NCI-H2171 (cell line): ENCODE results near the gene PLA2G5.
"Not testable (repeated sequence)": the region's sequence is repeated elsewhere in the genome, so short reads cannot be mapped to it uniquely, and the experiment has no call there.

ENCODE experiments used
- DNase-seq: peaks from one replicate; lab custom pipeline; 2025; lab: John Stamatoyannopoulos, UW

The PLA2G5 gene

DNA sequence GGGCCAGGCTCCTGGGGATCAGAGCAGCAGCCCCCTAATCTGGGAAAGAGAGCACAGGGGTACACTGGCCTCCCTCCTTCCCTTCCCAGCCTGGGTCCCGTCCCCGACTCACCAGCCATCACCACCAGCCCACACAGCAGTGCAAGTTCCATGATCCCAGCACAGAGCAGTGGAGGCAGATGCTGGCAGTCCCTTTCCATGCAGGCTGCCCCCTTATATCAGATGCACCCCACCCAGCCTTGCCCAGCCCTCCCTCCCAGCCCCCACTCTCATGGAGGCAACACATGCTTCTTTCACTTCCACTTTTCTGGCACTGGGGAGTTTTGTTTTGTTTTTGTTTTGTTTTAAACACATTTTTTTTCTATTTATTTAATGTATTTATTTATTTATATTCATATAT, 49.4 kb downstream of the PLA2G5 start, which contains the start of gene PLA2G2D:
Gene PLA2G2D, minus strand, starts transcription at position 190 of the 400 bp plus-strand sequence. Its CDS starts 38 bp downstream, at position 152.
- no peak for DNase-seq

DNA sequence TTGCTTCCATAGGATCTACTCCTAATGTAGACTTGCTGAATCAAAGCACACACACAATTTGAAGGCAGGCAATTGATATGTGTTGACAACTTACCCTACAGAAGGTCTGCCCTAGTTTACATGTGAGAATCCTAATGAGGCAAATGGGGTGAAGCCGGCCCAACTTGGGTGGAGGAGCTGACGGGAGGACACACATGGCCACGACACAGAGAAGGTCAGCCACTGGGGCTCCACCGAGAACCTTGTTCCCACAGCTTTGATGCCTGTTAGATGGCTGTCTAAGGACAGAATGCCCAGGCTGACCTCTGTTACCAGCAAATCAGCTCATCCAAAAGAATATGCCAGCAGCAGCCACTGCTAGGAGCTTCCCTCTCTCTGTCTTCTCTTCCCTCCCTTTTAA, 50.8 kb downstream of the PLA2G5 start:
- no peak for DNase-seq

DNA sequence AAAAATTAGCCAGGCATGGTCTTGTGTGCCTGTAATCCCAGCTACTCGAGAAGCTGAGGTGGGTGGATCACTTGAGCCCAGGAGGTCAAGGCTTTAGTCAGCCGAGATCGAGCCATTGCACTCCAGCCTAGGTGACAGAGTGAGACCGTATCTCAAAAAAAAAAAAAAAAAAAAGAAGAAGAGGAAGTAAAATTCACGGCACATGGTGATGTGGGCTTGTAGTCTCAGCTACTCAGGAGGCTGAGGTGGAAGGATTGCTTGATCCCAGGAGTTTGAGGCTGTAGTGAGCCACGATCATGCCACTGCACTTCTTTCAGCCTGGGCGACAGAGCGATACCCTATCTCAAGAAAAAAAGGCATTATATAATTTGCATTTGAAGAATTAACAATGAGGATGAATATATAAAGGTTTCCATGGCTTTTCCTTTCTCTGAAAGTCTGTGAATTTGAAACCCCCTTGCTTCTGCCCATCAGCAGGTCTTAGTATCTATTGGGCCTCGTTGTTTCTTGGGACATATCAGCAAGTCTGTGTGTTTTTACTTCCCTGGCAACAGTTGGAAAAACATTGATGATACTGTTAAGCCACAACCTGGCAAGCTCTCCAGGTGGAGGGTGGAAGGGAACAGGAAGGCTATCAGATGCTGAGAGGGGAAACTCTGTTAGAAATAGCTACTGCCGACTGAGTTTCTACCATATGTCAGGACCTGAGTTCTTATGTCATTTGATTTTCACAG, 53.9 kb downstream of the PLA2G5 start:
- DNase-seq: no peak

DNA sequence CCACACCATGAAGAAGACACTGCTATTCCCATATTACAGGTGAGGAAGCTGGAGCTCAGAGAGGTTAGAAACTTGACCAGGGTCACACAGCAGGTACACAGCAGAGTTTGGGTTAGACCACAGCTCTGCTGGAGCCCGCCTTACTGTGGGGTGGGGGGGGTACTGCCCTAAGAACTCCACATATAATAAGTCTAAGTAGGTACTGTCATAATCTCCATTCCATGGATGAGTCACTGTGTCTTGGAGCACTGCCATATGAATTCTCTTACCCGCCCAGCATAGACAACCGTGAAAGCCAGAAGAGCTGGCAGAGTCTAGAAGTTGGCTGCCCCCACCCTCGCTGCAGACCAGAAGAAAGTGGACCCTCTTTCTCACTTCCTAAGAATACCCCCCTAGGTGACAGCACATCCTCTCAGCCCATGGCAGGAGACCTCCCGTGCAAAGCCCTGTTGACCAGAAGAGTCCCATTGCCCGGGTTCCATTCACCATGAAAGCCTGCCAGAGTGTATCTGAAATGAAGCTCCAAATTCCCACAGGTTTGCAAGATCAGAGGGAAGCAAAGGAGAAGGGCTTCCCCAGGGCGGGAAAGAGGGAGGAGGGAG, 54.6 kb downstream of the PLA2G5 start:
- DNase-seq: no peak

DNA sequence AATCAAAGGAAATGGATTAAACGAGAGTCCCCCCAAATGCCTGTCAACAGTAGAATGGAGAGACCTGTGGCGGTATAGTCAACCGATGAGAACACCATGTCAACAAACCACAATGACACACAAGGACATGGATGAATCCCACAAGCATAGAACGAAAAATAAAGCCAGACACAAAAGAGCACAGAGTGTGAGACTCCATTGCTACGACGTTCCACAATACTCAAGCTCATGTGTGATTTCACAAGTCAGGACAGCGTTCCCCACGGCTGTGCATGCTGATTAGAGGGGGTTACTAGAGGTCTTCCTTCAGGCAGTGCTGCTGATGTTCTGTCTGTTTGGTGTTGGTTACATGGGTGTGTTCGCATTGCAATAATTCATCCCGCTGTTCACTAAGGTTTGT, 55.1 kb downstream of the PLA2G5 start:
- DNase-seq: no peak

DNA sequence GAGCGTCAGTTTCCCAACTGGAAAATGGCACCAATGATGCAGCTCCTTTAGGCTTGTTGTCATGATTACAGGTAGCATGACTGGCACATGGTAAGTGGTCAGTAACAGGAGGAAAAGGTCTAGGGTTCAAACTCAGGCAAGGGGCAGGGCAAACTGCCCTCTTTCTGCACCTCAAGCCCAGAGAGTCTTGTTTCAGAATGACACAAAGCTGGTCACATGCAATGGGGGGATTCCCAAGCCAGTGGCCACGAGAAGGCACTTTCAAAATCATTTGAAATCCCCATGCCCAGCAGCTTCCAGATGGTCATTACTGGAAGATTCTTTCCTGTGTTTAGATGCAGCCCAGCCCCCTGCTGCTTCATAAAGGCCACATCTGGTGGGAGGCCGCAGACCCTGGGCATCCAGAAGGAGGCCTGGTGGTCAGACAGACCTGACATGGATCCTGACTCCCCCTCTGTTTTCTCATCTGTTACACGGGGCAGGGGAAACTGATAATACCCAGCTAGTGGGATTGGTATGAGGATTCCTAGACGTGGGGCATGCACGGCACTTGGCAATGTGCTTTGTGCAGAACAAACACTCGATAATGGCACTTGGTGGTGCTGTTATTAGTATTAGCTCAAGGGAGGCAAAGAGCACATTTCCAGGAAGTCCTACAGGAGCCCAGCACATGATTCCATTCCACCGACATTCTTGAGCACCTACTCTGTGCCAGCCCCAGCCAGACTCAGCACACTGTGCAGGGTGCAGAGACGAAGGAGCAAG, 56.2 kb downstream of the PLA2G5 start:
- DNase-seq: no peak

DNA sequence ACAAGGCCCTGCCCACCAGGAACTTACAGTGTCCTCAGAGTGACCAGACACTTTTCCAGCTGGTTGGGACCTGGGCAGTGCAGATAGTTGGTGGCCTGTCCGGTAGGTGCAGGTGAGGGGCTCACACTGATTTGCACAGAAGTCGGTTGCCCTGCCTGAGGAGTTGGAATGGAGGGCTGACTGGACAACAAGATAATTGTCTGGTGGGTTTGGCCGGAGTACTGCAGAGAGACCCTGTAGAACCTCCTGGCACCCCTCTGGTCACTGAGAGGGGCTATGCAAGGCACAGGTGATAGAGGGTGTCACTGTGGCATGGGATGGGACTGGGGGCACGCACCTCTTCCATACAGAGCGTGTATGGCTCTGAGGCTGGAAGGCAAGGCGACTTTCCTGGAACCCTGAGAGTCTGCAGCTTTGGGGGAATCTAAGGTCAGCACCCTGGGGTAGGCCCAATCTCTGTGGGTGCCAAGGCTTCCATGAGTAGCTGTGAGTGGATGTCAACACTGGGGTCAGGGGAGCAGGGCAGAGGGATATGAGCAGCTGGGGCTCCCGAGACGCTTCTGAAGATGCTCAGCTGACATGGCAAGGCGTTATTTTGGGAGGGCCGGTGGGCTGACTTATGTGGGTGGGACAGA, 56.9 kb downstream of the PLA2G5 start:
- DNase-seq: no peak

DNA sequence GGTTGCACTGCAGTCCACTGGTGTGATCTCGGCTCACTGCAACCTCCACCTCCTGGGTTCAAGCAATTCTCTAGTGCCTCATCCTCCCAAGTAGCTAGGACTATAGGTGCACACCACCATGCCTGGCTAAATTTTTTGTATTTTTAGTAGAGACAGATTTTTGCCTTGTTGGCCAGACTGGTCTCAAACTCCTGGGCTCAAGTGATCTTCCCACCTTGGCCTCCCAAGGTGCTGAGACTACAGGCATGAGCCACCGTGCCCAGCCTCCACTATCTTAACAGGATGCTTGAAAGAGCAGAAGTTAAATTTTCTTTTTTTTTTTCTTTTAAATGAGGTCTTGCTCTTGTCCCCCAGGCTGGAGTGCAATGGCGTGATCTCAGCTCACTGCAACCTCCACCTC, 60.5 kb downstream of the PLA2G5 start:
- DNase-seq: not testable (repeated sequence)

DNA sequence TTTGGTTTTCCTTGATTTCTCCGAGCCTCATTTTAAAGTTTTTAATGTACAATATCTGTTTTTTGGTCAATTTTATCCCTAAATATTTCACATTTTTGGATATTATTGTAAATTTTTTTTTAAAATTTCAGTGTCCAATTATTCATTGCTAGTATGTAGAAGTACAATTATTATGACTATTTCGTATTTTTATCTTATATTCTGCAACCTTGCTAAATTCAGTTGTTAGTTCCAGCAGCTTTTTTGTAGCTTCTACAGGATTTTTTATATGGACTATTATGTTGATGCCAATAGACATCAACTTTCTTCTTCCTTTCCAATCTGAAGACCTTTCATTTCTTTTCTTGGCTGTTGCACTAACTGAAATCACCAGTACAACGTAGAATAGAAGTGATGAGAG, 65.0 kb downstream of the PLA2G5 start:
- no peak for DNase-seq

DNA sequence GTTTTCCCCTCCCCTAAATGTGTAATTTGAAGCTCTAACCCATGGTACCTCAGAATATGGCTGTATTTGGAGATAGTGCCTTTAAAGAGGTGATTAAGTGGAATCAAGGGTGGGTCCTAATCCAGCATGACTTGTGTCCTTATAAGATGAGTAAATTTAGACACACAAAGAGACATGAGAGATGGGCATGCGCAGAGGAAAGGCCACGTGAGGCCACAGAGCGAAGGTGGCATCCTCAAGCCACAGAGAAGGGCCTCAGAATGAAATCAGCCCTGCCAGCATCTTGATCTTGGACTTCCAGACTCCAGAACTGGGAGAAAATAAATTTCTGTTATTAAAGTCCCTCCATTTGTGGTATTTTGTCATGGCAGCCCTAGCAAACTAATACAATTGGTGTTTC, 66.3 kb downstream of the PLA2G5 start:
- DNase-seq: no peak

DNA sequence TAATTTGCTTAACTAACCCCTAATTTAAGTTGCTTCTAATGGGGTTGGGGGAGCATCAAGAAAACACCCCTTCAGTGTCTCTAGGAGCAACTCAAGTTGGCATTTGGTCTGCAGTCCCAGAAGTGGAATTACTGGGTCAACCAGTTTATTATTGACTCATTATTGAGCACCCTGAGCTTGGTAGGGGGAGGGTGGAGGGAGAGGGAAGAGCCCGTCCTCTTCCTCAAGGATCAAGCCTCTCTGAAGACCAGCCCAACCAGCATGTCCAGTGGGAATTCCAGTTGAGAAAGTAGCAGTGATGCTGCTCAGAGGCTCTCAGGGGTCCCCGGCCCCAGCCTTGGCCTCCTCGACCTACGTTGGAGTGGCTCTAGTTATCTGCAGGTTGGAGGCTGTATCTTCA, 67.1 kb downstream of the PLA2G5 start:
- DNase-seq: no peak

DNA sequence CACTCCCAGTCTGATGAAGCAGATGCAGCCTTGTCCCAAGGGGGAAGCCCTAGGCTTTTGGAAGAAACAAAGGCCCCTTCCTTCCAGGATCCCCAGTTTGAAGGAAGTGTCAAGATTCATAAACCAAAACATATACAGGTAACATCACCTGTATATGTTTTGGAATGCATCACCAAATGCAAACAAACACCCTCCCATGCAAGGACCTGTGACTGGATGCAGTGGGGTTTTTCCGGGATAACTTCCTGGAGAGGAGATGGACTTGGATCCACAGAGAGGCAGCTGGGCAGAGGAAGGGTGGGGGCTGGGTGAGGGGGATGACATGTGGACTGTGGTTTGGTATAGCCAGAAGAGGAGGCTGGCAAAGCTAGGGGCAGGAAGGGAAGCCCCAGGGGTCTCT, 67.6 kb downstream of the PLA2G5 start:
- no peak for DNase-seq

DNA sequence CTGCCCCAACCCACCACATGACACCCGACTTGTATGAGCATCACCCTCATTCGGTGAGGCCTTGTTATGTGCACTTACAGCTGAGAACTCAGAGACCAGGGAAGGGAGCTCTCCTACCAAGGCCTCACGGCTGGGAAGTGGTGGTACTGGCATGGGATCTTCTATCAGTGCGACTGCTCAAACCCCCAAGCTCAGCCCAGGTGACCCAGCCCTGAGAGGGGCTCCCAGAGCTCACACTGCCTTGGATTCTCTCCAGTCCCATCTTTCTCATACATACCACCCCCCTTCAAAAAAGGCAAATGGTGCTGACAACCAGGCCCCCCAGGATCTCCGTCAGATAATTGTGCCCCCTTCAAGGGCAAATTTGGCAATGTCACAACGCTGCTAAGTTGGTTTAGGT, 68.4 kb downstream of the PLA2G5 start:
- DNase-seq: no peak

DNA sequence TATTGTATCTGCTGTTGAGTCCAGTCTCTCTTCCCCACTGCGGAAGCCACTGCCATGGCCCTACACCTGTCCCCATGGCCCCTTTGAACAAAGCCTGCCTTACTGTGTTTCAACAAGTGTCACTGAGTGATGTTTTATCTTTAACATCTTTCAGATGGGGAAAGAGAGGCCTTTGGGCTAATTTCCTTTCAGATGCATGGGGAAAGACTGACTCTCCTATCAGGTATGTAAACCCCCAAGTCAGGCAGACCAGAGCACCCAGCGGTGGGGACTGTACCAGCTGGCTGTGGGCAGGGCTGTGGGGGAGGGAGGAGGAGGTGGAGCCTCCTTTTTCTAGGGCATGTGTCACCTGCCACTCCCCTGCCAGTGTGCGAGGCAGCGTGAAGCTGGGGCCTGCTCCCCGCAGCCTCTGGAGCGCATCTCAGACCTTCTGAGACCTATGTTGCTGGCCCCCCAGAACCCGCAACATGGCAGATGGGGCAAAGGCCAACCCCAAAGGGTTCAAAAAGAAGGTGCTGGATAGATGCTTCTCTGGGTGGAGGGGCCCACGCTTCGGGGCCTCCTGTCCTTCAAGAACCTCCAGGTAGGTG, 69.1 kb downstream of the PLA2G5 start, which contains the start of gene PLA2G2F:
Gene PLA2G2F, plus strand, starts transcription at position 363 of the 590 bp plus-strand sequence. Its CDS starts 105 bp downstream, at position 468.
- DNase-seq: no peak

DNA sequence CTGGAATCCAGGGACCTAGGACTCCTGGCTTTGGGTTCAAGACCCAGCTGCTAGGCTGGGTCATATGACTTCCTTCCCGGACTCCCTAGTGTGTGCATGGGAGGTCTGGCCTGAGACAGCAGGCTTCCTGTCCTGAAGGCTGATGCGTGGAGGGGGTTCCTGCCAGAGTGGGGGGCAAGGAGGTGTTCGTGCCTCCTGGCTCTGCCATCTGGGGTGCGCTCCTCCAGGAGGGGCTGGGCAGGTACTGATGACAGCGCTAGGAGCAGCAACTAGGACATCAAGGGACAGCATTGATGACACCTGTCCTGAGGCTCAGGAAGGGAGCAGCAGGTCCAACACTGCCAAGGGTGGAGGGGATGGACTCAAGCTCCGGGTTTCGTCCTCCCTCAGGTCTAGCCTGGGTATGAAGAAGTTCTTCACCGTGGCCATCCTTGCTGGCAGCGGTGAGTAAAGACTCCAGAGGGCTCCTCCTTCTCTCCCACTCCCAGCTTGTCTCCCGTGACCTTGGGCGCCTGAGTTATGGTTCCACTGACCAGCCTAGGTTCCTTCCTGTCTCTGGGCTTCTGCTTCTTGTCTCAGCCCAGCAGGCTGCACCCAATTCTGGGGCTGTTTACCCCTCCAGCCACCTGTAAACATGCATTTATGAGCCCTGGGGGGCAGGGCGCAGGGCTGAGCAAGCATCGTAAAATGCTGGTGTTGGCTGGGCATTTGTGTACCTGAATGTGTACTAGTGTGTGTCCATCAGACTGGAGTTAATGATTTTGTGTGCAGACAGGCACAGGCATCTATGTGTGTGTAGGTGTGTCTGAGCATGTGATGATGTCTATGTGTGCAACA, 70.0 kb downstream of the PLA2G5 start:
- DNase-seq: no peak

DNA sequence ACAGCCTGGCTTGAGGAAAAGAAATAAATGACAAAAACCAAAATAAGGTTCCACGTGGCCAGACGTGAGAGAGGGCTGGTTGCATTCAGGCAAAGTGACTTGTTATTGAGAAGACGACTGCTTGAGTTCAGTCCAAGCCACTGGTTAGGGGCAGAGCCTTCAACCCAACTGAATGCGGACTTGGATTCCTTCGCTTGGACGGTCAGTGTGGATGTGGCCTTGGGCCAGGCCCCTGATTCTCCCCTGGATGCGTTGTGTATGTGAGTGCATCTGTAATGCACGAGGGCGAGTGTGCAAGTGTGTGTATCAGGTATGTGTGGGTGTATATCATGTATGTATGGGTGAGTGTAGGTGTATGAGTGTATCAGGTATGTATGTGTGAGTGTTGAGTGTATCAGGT, 71.0 kb downstream of the PLA2G5 start:
- no peak for DNase-seq

DNA sequence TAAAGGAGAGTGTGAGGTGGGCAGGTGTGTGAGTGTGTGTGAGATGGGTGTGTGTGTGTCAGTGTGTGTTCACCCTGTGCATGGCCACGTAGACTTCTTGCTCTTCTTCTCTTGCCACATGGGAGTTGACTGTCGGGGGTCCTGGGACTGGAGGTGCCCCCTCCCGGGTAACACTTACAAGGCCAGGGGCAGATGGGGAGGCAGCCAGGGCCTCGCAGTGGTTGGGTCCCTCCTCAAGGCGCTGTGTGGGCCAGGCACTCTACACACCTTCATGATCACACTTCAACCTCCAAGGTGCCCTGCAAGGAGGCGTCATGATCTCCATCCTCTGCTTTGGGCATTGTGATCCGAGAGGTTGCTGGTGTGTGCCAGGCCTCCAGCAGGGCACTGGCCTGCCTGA, 71.5 kb downstream of the PLA2G5 start:
- no peak for DNase-seq
